ENCODE results near the gene SPTBN1.

GRCh38 chr2:54475919-54476318 lies 19.8 kb downstream of the SPTBN1 start:
- TF ChIP-seq CTCF (conservative IDR thresholded peaks at IDR 0.05) = no peak
- no peak for TF ChIP-seq ZFX (IDR thresholded peaks at IDR 0.05)

Measured in C4-2B (cell line).